Midbrain (tissue), 1 donor: ENCODE measurements around the gene SSBP3.

Source experiments
- DNase-seq: peaks from one replicate; lab custom pipeline; 2025; lab: John Stamatoyannopoulos, UW

Gene SSBP3

GRCh38 chr1:54176621-54177327 is 229.4 kb downstream of the SSBP3 start:
- DNase-seq, result no peak
